Hematopoietic multipotent progenitor cell (in vitro differentiated cells): ENCODE measurements around the gene TAF8. TPM values are rescaled to one million over a fixed set of nuclear protein-coding genes. Genes with fewer than 3 reads are reported as not detected.
"Not testable (repeated sequence)": the region's sequence is repeated elsewhere in the genome, so short reads cannot be mapped to it uniquely, and the experiment has no call there.

Experiments
- DNase-seq, 3 donors: peaks; one replicate each; pipeline ENCODE4 v3.0.0-alpha.2; 2011 to 2015; ENCODE audit warnings: low read depth in 2 of 3, low spot score in 2 of 3
- total RNA-seq: library from RNA; depleted of rRNA; stranded (reverse); fragments of >200 nt; gene quantifications from one replicate; pipeline ENCODE4 v1.2.3, GENCODE V29; 2012

The TAF8 gene
- total RNA-seq, 1 donor = 32.0 TPM

GRCh38 chr6:42028234-42029061 is 21.9 kb upstream of the TAF8 start:
- DNase-seq = peak in 2 of 3 donors; percentile 70 to 74

GRCh38 chr6:42029062-42029685 is 21.1 kb upstream of the TAF8 start:
- DNase-seq = no peak

GRCh38 chr6:42029881-42030280 is 20.4 kb upstream of the TAF8 start:
- no peak for DNase-seq

DNA sequence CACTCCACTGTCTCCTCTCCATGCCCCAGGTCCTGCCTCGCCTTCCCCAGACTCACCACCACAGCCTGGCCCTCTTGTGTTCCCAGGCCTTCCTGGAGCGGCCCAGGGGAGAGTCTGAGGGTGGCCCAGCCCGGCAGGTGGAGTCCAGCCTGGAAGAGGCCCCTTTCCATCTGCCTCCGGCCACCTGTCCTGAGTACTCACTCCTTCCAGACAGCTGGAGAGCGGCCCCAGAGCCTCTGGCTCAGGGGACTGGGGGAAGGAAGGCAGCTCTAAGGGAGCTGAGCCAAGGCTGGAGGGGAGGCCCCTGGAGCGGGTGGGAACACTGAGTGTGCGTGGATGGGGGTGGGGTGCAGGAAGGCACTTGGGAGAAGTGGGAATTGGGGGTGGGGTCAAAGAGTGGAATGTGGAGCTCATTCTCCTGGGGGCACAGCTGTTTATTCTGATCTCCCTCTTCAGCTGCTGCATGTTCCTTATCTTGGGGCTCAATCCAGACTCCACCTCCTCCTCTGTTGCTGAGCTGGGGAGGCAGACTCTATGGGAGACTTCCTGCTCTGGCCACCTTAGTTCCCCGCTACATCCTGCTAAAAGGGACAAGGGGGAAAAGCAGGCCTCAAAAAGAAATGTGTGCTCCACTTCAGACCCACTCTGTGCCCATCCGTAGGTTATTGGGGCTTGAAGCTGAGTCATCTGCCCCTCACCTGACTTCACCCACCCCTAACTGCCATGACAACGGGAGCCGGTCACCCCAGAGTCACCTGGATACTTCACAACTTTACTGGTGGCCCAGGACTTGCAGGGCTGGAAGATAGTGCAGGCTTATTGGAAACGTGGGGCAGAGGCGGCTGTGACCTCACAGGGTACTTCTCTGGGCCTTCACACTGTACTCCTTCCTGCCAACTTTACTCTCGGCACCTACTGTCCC is 19.5 kb upstream of the TAF8 start:
- peak in 1 of 3 donors; percentile 59 for DNase-seq

DNA sequence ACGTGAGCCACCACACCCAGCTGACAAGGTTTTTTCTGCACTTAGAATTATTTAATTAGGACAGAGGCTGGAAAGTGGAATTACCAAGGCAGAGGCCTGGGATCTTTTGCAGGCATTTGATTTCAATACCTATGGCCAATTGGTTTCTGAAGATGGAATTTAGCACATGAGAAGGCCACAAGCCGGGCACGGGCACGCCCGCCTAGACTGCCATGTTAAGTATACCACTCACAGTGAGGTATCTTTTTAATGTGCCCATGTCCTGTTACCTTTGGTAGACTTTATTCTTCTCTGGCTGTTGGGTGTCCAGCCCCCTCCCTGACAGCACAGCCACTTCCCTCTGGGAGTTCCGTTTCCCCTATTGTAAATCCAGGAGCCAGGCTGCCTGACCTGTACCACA is 18.0 kb upstream of the TAF8 start:
- no peak for DNase-seq

DNA sequence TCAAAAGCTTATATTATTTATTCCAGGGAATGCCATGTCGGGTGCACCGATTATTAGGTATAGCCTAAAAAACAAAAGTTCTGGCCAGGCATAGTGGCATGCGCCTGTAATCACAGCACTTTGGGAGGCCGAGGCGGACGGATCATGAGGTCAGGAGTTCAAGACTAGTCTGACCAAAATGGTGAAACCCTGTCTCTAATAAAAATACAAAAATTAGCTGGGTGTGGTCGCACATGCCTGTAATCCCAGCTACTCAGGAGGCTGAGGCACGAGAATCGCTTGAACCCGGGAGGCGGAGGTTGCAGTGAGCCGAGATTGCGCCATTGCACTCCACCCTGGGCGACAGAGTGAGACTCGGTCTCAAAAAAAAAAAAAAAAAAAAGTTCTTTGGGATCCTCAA is 12.7 kb upstream of the TAF8 start:
- DNase-seq = not testable (repeated sequence)

- no peak for DNase-seq
Observed at GRCh38 chr6:42038163-42038562, 12.2 kb upstream of the TAF8 start.

GRCh38 chr6:42038811-42039408 is 11.4 kb upstream of the TAF8 start:
- no peak for DNase-seq

GRCh38 chr6:42040856-42041480 is 9.4 kb upstream of the TAF8 start:
- no peak for DNase-seq

- no peak for DNase-seq
Observed at GRCh38 chr6:42041481-42042053, 8.8 kb upstream of the TAF8 start.

DNA sequence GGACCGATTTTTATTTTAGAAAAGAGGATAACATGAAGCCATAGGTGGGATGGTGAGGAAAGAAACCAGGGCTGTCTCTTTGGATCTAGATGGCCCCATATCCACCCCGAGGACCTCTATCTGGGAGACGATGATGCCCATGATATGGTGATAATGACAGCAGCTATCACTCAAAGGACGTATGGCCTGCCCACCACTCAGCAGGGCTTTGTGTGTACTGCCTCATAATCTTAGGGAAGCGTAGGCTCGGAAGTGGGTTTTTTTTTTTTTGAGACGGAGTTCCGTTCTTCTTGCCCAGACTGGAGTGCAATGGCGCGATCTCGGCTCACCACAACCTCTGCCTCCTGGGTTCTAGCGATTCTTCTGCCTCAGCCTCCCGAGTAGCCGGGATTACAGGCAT is 8.2 kb upstream of the TAF8 start:
- DNase-seq = no peak

DNA sequence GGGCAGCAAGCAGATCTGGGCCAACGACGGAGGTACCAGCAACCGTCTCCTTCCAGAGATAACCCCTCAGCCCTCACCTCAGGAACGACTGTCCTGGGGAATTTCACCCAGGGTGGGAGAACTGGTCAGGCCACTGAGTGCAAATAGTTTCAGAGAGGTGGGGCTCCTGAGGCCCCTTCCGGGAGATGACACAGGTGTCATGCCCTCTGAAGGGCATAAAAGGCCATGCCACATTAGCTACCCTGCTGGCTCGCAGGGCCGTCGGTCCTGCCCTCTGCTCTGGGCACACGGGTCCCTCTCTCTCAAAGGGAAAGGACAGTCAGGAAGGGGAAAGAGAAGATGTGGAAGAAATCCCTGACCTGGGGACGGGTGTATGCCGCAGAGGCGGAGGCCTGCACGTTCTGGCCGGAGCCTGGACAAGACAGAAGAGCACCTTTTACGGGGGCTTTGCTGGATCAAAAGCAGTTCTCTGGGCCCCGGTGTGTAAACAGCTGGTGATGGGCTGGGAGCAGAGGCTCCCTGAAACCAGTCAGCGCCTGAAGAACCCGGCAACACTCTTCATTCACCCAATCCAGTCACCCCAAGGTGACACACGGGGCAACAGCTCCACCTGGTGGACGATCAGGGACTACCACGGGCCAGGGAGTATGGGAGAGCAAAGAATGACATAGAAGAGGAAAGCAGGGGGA is 6.4 kb upstream of the TAF8 start:
- peak; percentile 79 to 94 (median 83) for DNase-seq

- peak; percentile 41 to 92 (median 84) for DNase-seq
Observed at GRCh38 chr6:42045538-42046460, 4.5 kb upstream of the TAF8 start.

DNA sequence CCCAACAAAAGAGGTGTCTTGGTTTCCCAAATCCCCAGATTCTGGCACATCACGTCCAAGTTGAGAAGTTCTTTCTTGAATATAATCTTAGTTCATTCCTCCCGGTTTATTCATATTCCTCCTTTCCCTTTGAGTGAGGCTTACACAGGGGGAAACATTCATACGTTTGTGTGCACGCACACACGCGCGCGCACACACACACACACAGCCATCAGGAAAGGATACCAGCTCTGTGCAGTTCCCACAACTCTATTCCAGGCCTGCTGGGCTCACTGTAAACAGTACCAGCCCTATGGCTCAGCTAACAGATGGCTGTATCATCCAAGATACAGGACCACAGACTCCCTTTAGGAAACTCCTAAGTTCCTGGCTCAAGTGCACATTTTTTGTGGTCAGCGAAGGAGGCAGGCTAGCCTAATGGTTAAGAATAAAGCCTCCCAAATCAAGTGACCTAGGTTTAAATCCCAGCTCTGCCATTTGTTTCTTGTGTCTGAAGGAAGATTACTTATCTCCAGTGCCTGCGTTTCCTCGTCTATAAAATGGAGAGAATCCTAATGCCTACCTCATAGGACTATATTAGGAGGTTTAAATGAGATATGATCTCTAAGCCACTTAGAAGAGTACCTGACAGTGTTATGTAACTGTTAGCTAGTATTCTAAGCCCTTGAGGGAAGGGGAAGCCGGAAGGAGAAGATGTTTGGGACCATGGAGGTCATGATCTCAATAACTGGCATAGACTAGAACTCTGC is 3.7 kb upstream of the TAF8 start:
- DNase-seq = no peak

DNA sequence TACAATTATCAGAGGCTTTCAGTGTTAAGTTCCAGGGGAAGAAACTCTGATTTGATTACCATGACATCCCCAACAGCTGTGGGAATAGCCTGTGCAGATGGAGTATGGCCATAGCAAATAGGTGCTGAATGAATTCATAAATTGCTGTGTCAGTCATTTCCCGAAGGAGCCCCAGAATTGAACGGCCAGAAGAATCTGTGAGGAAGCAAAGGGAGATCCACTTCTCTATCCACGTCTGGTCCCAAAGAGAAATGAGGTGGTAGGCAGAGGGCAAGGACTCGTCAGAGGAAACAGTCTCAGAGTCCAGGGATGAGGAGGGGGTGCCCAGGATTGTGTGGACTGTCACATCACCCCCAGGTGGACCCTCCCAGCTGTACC is 3.1 kb upstream of the TAF8 start:
- DNase-seq = no peak

GRCh38 chr6:42047790-42048405 is 2.4 kb upstream of the TAF8 start:
- no peak for DNase-seq

DNA sequence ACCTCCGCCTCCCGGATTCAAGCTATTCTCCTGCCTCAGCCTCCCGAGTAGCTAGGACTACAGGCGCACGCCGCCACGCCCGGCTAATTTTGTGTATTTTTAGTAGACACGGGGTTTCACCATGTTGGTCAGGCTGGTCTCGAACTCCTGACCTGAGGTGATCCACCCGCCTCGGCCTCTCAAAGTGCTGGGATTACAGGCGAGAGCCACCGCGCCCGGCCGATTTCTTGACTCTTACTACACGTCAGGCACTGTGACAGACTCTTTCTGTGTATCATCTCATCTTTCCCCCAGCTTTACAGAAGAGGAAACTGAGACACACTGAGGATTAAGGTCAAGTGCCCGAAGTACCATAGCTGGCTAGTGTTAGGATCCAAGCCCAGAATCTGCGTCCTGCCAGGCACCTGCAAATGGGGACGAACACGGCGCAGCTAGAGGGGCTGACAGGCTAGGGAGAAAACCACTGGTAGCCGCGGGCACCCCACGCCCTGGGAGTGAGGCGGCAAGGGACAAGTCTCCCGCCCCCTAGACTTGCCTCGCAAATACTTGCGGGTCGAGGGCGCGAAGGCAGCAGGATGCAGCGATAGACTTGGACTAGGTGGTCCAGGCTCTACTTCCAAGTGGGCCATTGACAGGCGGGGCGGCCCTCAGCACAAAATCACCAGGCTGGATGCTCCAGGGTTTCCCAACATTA is 1.1 kb upstream of the TAF8 start:
- DNase-seq = no peak
